Stomach (tissue), 4 donors: ENCODE measurements around the gene EXT2.

Experiments
- CTCF ChIP-seq, 7 experiments: fragments of 450-650 bp in 4 of 7; fragments of 200-600 bp in 3 of 7; sonication (generic) in 3 of 7; IDR thresholded peaks; one replicate each; pipeline ENCODE4 v1.5.1; 2016 to 2019; ENCODE audit warnings: antibody characterized with exemption in 7 of 7, control low read depth in 2 of 7, mild to moderate bottlenecking in 1 of 7
- POLR2A ChIP-seq, 4 donors: fragments of 450-650 bp; IDR thresholded peaks; one replicate each; pipeline ENCODE4 v1.6.1; 2016; ENCODE audit warnings: antibody characterized with exemption in 4 of 4, control low read depth in 2 of 4, mild to moderate bottlenecking in 1 of 4, moderate library complexity in 1 of 4
- POLR2AphosphoS5 ChIP-seq, 3 donors: sonication (generic); formaldehyde crosslinking; IDR thresholded peaks; one replicate each; pipeline ENCODE4 v1.6.1; 2016; ENCODE audit warnings: antibody characterized with exemption in 3 of 3

GRCh38 chr11:44112091-44112821 is 16.8 kb downstream of the EXT2 start:
- TF ChIP-seq POLR2AphosphoS5 (IDR thresholded peaks at IDR 0.05) (no peak), CTCF (IDR thresholded peaks at IDR 0.05) (no peak), POLR2A (IDR thresholded peaks at IDR 0.05) (no peak)
